HEK293 (cell line): ENCODE data around the gene PPM1F.

Experiments used
- KLF9 ChIP-seq: fragments of 450-650 bp; formaldehyde crosslinking; IDR thresholded peaks from 2 replicates; pipeline ENCODE4 v1.5.1; 2016; ENCODE audit warnings: missing biosample characterization, missing genetic modification characterization, low read depth
- REST ChIP-seq: fragments of 450-650 bp; formaldehyde crosslinking; IDR thresholded peaks from 2 replicates; pipeline ENCODE4 v1.5.1; 2016; ENCODE audit warnings: missing biosample characterization, missing genetic modification characterization
- SETDB1 ChIP-seq: IDR thresholded peaks from one replicate; pipeline ENCODE4 v1.6.1; 2017; ENCODE audit warnings: mild to moderate bottlenecking, low read length, moderate library complexity, mixed read lengths; ENCODE audit not compliant: insufficient read length
- YY2 ChIP-seq: fragments of 450-650 bp; formaldehyde crosslinking; IDR thresholded peaks from 2 replicates; pipeline ENCODE4 v1.5.1; 2016; ENCODE audit warnings: missing biosample characterization, missing genetic modification characterization
- ZBTB7A ChIP-seq: fragments of 450-650 bp; formaldehyde crosslinking; IDR thresholded peaks from 2 replicates; pipeline ENCODE4 v1.5.1; 2016; ENCODE audit warnings: low read depth, missing biosample characterization, missing genetic modification characterization
- ZNF138 ChIP-seq: fragments of 450-650 bp; formaldehyde crosslinking; IDR thresholded peaks from 2 replicates; pipeline ENCODE4 v1.5.1; 2016; ENCODE audit warnings: missing biosample characterization, missing genetic modification characterization, borderline replicate concordance
- ZNF169 ChIP-seq: fragments of 450-650 bp; formaldehyde crosslinking; IDR thresholded peaks from 2 replicates; pipeline ENCODE4 v1.5.1; 2016; ENCODE audit warnings: missing biosample characterization, missing genetic modification characterization
- ZNF426 ChIP-seq: fragments of 450-650 bp; formaldehyde crosslinking; IDR thresholded peaks from 2 replicates; pipeline ENCODE4 v1.5.1; 2017; ENCODE audit warnings: missing biosample characterization, missing genetic modification characterization, mild to moderate bottlenecking, inconsistent platforms, moderate library complexity
- TF ChIP-seq, protein P1 (sequence below): fragments of 450-650 bp; formaldehyde crosslinking; IDR thresholded peaks from 2 replicates; pipeline ENCODE4 v1.5.1; 2016; ENCODE audit warnings: missing biosample characterization, missing genetic modification characterization
- TF ChIP-seq, protein P2 (sequence below): fragments of 450-650 bp; formaldehyde crosslinking; IDR thresholded peaks from 2 replicates; pipeline ENCODE4 v1.5.1; 2016; ENCODE audit warnings: missing biosample characterization, missing genetic modification characterization

- TF ChIP-seq, protein P1, sequence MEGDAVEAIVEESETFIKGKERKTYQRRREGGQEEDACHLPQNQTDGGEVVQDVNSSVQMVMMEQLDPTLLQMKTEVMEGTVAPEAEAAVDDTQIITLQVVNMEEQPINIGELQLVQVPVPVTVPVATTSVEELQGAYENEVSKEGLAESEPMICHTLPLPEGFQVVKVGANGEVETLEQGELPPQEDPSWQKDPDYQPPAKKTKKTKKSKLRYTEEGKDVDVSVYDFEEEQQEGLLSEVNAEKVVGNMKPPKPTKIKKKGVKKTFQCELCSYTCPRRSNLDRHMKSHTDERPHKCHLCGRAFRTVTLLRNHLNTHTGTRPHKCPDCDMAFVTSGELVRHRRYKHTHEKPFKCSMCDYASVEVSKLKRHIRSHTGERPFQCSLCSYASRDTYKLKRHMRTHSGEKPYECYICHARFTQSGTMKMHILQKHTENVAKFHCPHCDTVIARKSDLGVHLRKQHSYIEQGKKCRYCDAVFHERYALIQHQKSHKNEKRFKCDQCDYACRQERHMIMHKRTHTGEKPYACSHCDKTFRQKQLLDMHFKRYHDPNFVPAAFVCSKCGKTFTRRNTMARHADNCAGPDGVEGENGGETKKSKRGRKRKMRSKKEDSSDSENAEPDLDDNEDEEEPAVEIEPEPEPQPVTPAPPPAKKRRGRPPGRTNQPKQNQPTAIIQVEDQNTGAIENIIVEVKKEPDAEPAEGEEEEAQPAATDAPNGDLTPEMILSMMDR (tag by site-specific recombination): no peak
- TF ChIP-seq ZNF138 (no peak), KLF9 (tag by site-specific recombination) (no peak), YY2 (no peak), ZBTB7A (no peak), ZNF426 (tag by site-specific recombination) (no peak), SETDB1 (no peak), ZNF169 (no peak), REST (tag by site-specific recombination) (no peak)
- TF ChIP-seq, protein P2, sequence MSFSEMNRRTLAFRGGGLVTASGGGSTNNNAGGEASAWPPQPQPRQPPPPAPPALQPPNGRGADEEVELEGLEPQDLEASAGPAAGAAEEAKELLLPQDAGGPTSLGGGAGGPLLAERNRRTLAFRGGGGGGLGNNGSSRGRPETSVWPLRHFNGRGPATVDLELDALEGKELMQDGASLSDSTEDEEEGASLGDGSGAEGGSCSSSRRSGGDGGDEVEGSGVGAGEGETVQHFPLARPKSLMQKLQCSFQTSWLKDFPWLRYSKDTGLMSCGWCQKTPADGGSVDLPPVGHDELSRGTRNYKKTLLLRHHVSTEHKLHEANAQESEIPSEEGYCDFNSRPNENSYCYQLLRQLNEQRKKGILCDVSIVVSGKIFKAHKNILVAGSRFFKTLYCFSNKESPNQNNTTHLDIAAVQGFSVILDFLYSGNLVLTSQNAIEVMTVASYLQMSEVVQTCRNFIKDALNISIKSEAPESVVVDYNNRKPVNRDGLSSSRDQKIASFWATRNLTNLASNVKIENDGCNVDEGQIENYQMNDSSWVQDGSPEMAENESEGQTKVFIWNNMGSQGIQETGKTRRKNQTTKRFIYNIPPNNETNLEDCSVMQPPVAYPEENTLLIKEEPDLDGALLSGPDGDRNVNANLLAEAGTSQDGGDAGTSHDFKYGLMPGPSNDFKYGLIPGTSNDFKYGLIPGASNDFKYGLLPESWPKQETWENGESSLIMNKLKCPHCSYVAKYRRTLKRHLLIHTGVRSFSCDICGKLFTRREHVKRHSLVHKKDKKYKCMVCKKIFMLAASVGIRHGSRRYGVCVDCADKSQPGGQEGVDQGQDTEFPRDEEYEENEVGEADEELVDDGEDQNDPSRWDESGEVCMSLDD (tag by site-specific recombination): no peak
These were observed 7.0 kb downstream of the PPM1F start for GRCh38 chr22:21945453-21946261.
